Testis (tissue), 2 donors: ENCODE data around the gene CREB3L2.

Experiments used
- POLR2A ChIP-seq: fragments of 450-650 bp; IDR thresholded peaks from one replicate; pipeline ENCODE4 v1.6.1; 2017; ENCODE audit warnings: antibody characterized with exemption, mild to moderate bottlenecking, moderate library complexity
- TF ChIP-seq, protein P1 (sequence below), 3 experiments: fragments of 450-650 bp in 2 of 3; fragments of 200-600 bp in 1 of 3; sonication (generic) in 1 of 3; IDR thresholded peaks; one replicate each; pipeline ENCODE4 v1.5.1; 2016 to 2019; ENCODE audit warnings: antibody characterized with exemption in 3 of 3, mild to moderate bottlenecking in 2 of 3, moderate library complexity in 1 of 3

DNA sequence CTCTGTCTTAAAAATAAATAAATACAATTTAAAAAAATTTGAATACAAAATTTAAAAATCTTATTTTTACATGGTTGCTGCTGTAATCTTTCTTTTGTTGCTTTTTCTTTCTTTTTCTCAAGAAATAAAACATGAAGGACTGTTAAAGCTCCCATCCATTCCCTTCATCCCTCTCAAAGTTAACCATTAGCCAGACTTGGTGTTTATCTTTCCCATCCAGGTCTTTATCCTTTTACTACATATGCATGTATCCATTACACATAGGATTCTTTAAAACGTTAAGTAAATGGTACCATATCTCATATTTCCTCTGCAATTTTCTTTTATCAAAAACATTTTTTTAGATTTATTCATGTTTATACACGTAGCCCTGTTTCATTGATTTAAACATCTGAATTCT, 70.1 kb downstream of the CREB3L2 start:
- TF ChIP-seq, protein P1, sequence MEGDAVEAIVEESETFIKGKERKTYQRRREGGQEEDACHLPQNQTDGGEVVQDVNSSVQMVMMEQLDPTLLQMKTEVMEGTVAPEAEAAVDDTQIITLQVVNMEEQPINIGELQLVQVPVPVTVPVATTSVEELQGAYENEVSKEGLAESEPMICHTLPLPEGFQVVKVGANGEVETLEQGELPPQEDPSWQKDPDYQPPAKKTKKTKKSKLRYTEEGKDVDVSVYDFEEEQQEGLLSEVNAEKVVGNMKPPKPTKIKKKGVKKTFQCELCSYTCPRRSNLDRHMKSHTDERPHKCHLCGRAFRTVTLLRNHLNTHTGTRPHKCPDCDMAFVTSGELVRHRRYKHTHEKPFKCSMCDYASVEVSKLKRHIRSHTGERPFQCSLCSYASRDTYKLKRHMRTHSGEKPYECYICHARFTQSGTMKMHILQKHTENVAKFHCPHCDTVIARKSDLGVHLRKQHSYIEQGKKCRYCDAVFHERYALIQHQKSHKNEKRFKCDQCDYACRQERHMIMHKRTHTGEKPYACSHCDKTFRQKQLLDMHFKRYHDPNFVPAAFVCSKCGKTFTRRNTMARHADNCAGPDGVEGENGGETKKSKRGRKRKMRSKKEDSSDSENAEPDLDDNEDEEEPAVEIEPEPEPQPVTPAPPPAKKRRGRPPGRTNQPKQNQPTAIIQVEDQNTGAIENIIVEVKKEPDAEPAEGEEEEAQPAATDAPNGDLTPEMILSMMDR (IDR thresholded peaks at IDR 0.05), result no peak
- no peak for TF ChIP-seq POLR2A
